ENCODE data around the gene ZPR1.

ZPR1 gene

GRCh38 chr11:116777056-116777455 lies 10.8 kb downstream of the ZPR1 start:
- no peak overlapping the region for H3K4me3 ChIP-seq (ENCODE audit: low read depth, low read length)
- TF ChIP-seq CTCF (IDR thresholded peaks at IDR 0.05; ENCODE audit: low read depth, low read length, missing control alignments): no peak
- in situ Hi-C loops (cut with HindIII; ENCODE audit: low sequenced_read_pairs): no loop called here
- DNase-seq (ENCODE audit: low read depth): no peak

GRCh38 chr11:116776522-116776984 lies 11.3 kb downstream of the ZPR1 start:
- no peak overlapping the region for H3K4me3 ChIP-seq (ENCODE audit: low read depth, low read length)
- in situ Hi-C loops (cut with HindIII; ENCODE audit: low sequenced_read_pairs): no loop called here
- DNase-seq (ENCODE audit: low read depth): no peak
- TF ChIP-seq CTCF (IDR thresholded peaks at IDR 0.05; ENCODE audit: low read depth, low read length, missing control alignments): no peak

- no peak overlapping the region for H3K4me3 ChIP-seq (ENCODE audit: low read depth, low read length)
- no peak for TF ChIP-seq CTCF (IDR thresholded peaks at IDR 0.05; ENCODE audit: low read depth, low read length, missing control alignments)
- in situ Hi-C loops (cut with HindIII; ENCODE audit: low sequenced_read_pairs): no loop called here
Observed at GRCh38 chr11:116775975-116776374, 11.8 kb downstream of the ZPR1 start.

GRCh38 chr11:116774661-116775060 lies 13.2 kb downstream of the ZPR1 start:
- no peak for DNase-seq (ENCODE audit: low read depth)
- TF ChIP-seq CTCF (IDR thresholded peaks at IDR 0.05; ENCODE audit: low read depth, low read length, missing control alignments): no peak
- in situ Hi-C loops (cut with HindIII; ENCODE audit: low sequenced_read_pairs): no loop called here

More at GRCh38 chr11:116775975-116776374, 11.8 kb downstream of the ZPR1 start:
- DNase-seq (ENCODE audit: low read depth): no peak

GRCh38 chr11:116773203-116774097 lies 14.4 kb downstream of the ZPR1 start:
- no peak for TF ChIP-seq CTCF (IDR thresholded peaks at IDR 0.05; ENCODE audit: low read depth, low read length, missing control alignments)
- peak overlapping the region; percentile 90 for H3K4me3 ChIP-seq (ENCODE audit: low read depth, low read length)
- in situ Hi-C loops (cut with HindIII; ENCODE audit: low sequenced_read_pairs): no loop called here
- no peak for DNase-seq (ENCODE audit: low read depth)

More at GRCh38 chr11:116774661-116775060, 13.2 kb downstream of the ZPR1 start:
- H3K4me3 ChIP-seq (ENCODE audit: low read depth, low read length): no peak overlapping the region

- TF ChIP-seq CTCF (IDR thresholded peaks at IDR 0.05; ENCODE audit: low read depth, low read length, missing control alignments): no peak
- in situ Hi-C loops (cut with HindIII; ENCODE audit: low sequenced_read_pairs): no loop called here
- H3K4me3 ChIP-seq (ENCODE audit: low read depth, low read length): peak within 1 kb of the TSS; percentile 90
- DNase-seq (ENCODE audit: low read depth): peak; percentile 33
Observed at GRCh38 chr11:116772443-116773202, 15.2 kb downstream of the ZPR1 start, which contains the start of gene BUD13. Gene BUD13, minus strand, starts transcription at chr11:116772987. Its CDS starts 23 bp downstream, at chr11:116772964.

All from astrocyte of the cerebellum (primary cell).